NCI-H345 (cell line): Measurements from ENCODE around the gene SEC31B.

Source experiments
- DNase-seq: peaks from one replicate; lab custom pipeline; 2025; lab: John Stamatoyannopoulos, UW

Gene SEC31B

DNA sequence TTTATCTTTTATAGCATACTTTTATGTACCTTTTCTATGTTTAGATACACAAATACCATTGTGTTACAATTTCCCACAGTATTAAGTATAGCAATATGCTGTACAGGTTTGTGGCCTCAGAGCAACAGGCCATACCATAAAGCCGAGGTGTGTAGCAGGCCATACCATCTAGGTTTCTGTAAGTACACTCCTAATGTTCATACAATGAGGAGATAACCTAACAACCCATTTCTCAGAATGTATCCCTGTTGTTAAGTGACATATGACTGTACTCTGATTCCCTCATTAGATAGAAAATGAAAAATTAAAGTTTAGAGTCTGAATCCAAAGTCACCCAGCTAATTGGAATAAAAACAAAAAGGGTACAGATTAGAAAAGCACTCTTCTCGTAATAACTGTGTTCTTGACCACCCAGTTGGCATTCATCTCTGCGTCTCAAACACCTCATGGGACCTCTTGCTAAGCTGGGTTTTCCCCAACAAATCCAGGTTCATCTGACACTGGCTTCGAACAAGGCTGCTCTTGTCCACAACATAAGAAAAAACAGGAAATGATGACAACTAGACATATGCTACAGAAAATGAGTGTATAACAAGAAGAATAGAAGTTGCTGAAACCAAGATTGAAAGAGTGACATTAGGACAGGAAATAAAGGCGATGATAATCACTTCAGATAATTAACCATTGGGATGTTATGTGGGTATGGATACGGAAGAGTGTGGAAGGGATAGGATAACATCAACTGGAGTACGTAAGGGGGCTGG, 8.6 kb upstream of the SEC31B start:
- DNase-seq, result no peak

- no peak for DNase-seq
These were observed 5.0 kb upstream of the SEC31B start for GRCh38 chr10:100524638-100525037.

- DNase-seq, result no peak
These were observed 4.5 kb upstream of the SEC31B start for GRCh38 chr10:100524206-100524605.

DNA sequence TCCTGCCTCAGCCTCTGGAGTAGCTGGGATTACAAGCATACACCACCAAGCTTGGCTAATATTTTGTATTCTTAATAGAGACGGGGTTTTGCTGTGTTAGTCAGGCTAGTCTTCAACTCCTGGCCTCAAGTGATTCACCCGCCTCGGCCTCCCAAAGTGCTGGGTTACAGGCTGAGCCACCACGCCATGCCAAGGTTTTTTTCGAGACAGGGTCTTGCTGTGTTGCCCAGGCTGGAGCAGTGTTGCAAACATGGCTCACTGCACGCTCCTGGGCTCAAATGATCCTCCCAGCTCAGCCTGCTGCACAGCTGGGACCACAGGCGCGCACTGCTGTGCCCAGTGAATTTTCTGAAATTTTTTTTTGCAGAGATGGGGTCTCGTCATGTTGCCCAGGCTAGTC, 3.3 kb upstream of the SEC31B start:
- no peak for DNase-seq

DNA sequence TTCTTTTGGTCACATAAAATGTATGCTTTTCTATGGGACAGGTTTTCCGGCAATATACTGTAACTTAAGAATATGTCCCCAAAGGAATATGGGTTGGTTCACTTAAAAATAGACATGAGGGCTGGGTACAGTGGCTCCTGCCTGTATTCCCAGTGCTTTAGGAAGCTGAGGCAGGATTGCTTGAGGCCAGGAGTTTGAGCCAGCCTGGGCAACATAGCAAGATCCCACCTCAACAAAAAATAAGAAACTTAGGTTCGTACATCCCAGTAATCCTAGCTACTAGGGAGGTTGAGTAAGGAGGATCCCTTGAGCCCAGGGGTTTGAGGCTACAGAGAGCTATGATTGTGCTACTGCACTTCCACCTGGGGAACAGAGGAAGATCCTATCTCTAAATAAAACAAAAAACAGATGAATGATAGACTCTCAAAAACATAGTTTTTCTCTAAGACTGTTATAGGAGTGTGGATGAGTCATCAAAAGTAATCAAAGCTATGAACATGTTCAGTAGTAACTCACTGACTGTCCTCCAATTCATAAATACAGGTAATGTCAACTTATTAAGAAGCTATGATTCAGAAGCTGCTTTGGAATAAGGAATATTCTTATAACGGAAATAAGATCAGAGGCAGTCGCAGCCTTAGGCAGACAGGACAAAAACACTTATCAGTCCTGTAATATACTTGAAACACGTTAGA, 2.6 kb upstream of the SEC31B start:
- no peak for DNase-seq

DNA sequence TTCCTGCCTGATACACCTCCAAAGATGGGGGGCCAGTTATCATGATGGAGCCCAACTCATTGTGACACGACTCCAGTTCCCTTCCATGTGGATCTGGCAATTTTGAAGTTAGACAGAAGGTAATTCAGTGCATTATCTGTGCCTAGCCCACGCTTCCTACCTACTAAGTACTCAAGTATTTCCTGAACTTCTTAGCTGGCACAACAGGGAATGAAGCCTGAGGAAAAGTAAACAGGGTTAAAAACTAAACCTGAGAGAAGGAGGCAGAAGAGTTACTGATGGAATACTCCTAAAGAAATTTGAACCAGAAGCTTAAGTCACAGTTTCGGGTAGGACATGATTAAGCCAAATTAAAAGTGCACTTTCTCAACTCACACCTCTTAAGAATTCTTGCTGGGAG, 1.1 kb upstream of the SEC31B start:
- no peak for DNase-seq

DNA sequence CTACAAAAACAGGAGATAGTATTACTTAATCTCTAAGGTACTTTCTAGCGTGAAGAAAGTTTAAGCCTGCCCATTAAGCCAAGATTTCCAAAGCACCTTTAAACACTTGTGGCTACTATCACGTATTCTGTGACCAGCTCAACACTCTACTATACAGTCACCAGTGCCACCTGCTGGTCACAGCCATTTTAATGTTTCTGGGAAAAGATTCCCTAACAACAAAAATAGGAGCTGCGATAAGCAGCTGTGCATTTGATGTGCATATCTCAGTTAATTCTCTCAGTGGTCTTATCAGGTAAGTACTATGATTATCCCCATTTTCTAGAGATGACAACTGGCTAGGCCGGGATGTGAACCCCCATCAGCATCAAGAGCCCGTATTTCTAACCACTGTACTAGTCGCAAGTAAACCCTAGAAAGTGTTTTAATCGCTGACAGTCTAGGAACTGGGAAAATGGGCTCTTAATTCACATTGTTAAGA, 860 bp downstream of the SEC31B start:
- peak; percentile 15 for DNase-seq

- no peak for DNase-seq
These were observed 2.8 kb downstream of the SEC31B start for GRCh38 chr10:100516847-100517246.

GRCh38 chr10:100515612-100516011, 4.0 kb downstream of the SEC31B start:
- DNase-seq, result no peak

GRCh38 chr10:100510533-100511308, 8.9 kb downstream of the SEC31B start:
- no peak for DNase-seq

DNA sequence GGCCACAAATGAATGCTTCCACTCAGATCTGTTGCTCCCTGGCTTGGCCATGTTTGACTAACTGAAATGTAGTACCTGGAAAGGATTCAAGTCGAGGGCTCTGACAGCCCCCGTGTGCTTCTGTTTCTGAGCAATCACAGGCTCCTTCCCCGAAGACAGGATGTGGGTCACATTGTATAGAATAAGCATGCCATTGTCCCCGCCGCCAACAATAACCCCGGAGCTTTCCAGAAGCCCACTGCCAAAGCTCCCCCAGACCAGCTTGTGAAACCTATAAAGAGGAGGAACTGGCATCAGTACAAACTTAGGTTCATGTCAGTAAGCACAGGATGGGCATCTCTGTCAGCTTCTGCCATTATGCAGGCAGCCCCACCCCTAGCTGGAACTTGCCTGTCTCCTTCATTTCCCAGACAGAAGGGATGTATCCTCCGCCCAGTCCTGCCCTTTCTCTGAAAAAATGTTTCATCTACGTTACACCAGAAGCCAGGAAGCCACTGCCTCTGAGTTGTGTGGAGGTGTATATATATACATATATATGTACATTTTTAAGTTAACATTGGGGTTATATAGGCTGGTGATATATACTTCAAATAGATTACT, 10.3 kb downstream of the SEC31B start:
- no peak for DNase-seq

DNA sequence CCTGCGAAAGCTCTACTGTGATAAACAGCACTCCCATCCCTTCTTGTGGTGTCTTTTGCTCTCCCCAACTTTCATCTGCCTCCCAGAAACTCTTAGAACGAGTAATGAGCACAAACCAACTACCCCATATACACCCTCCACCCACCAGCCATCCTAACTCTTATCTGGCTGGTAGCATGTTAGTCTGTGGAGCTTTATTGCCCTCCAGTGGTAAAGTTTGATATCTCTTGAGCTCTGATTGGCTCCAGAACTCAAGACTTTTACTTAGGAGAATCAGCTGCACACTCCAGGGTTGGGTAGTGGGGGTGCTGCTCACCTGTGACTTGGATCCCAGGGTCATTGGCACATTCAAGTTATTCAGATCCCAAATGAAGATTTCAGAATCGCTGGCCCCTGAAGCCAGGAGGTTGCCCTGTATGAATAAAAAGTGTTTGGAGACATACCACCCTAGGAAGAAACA, 10.9 kb downstream of the SEC31B start:
- no peak for DNase-seq

DNA sequence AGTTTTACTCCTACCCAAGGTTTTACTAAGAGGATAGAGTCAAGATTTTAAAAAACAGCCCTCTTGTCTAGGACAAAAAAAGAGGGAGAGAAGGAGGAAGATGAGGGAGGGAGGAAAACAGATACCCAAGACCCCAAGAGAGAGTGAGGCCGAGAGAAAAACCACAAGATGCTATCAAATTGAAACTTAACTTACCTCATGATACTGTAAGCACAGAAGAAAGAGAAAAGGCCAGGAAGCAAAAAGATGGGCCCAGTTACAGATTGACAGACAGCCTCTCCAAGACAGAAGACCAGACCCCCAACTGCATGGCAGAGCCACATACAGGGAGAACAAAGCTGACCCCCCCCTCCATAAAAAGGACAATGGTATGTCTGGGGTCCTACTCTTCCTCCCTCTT, 11.4 kb downstream of the SEC31B start:
- no peak for DNase-seq

DNA sequence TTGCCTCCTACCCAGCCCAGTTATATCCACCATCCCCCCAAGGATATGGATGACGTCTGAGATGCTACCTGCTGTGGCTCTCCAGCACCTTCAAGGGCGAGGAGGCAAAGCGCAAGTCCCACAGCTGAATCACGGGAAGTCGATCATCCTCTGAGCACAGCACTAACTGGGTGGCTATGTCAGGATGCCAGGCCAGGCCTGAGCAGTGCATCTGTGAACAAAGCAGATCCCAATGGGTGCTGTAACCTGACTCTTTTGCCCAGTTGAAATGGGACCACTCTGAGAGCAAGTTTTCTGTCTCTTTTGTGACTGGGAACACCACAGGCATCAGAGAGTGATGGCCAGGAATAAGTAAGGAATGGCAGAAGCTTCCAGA, 12.3 kb downstream of the SEC31B start:
- DNase-seq, result no peak

GRCh38 chr10:100506596-100507356, 12.9 kb downstream of the SEC31B start:
- DNase-seq, result no peak

GRCh38 chr10:100505164-100505563, 14.5 kb downstream of the SEC31B start:
- DNase-seq, result no peak

DNA sequence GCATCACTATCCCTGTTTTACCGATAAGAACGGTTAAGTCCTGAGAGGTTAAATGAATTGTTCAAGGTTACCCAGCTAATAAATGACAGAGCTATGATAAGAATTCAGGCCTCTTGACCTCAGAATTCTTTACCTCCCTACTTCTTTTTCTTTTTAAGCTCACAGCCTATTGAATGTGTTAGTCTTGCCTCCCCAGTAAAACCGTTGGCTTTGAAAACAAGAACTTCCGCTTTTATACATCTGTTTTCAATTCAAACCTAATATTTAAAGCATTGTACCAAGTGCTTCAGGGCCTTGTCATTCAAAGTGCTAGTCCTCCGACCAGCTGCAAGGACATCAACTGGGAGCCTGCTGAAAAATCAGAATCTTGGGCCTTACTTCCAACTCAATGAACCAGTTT, 15.6 kb downstream of the SEC31B start:
- DNase-seq, result no peak

- no peak for DNase-seq
These were observed 16.7 kb downstream of the SEC31B start for GRCh38 chr10:100502926-100503494.

GRCh38 chr10:100501423-100501822, 18.2 kb downstream of the SEC31B start:
- DNase-seq, result no peak

GRCh38 chr10:100498059-100498458, 21.6 kb downstream of the SEC31B start:
- DNase-seq, result no peak

DNA sequence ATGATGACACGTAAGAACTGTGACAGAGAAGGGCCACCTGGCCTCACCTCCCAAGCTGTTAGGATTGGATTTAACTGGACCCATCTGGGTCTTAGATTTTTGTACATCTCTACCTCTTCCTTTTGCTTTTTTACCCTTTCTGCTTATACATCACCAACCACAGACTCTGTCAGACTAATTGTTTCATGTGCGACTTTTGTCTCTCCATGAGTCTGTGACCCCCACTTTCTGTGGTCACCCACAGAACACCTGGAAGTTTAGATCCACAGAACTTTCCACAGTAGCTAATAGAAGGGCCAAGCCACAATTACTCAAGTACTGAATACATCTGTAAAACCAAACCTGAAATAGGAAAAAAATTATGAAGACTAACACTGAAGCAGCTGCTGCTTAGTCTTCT, 23.1 kb downstream of the SEC31B start:
- DNase-seq, result no peak
